Iris pigment epithelial cell (primary cell): ENCODE measurements around the gene SLC48A1.

Source experiments
- DNase-seq: peaks from one replicate; pipeline ENCODE4 v3.0.0-alpha.2; 2011; ENCODE audit warnings: low read depth

Gene SLC48A1

GRCh38 chr12:47744778-47745436 lies 28.1 kb upstream of the SLC48A1 start:
- no peak for DNase-seq

- no peak for DNase-seq
Measured at GRCh38 chr12:47745485-47746041, 27.5 kb upstream of the SLC48A1 start.

DNA sequence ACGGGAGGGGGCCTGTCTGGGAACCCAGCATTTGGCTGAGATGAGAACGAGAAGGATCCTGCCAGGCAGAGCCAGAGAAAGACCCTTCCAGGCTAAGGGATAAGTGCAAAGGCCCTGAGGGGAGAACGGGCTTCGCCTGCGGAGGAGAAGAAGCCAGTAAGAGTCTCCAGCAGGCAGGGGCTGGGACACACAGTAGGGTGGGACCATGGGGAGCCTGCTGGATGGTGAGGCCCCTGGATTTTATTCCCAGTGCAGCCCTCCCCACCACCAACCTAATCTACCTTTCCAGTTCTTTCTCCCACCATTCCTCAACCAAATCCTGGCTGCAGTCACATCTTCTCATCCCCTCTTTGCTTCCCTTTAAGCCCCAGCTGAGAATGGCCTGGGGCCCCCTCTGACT lies 27.0 kb upstream of the SLC48A1 start:
- DNase-seq: no peak

GRCh38 chr12:47746523-47746922 lies 26.5 kb upstream of the SLC48A1 start:
- DNase-seq: no peak

DNA sequence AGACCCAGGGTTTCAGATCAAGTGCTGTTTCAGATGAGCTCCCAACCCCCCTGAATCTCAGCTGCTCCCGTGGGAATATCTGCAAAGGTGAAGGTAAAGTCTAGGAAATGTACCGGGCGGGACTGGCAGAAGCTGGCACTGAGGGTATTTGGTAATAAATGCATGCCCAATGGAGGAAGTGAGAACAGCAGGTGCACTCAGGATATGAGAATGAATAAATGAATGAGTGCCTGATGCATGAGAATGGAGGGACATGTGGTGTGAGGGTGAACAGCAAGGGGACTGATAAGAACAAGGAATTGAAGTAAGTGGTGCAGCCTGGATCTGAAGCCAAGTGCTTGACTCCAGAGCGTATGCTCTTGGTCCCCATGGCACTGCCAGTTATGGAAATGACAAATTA lies 25.9 kb upstream of the SLC48A1 start:
- DNase-seq: no peak

- DNase-seq: no peak
Measured at GRCh38 chr12:47747596-47748506, 25.2 kb upstream of the SLC48A1 start.

DNA sequence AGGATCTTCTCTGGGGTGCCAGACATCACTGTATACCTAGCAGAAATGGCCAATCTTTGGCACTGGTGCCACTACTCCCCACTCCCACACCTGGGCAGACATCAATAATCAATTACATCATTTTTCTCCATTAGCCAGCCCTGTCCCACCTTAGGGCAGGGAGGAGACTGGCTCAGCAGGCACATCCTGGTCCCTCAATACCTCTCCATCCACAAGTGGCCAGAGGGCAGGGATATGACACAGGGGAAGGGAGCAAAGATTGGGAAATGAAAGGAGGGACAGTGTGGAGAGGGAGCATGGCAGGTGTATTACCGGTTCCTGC lies 24.6 kb upstream of the SLC48A1 start:
- no peak for DNase-seq

DNA sequence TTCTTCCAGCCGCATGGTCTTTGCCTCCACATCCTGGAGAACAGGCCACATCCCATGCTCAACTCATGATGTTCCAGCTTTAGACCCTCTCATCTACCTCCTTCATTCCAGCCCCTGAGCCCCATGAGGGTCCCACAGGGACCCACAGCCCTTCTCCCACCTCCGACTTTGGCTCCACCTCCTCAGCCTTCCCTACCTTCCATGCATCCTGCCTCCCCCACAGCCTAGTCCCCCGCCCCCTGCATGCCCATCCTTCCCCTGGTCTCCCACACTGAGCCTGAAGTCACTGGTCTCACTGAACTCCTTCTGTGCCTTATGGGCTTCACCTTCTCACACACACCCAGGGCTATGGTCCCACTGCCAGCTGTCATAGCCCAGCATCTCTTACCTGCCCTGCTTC lies 24.1 kb upstream of the SLC48A1 start:
- DNase-seq: no peak

DNA sequence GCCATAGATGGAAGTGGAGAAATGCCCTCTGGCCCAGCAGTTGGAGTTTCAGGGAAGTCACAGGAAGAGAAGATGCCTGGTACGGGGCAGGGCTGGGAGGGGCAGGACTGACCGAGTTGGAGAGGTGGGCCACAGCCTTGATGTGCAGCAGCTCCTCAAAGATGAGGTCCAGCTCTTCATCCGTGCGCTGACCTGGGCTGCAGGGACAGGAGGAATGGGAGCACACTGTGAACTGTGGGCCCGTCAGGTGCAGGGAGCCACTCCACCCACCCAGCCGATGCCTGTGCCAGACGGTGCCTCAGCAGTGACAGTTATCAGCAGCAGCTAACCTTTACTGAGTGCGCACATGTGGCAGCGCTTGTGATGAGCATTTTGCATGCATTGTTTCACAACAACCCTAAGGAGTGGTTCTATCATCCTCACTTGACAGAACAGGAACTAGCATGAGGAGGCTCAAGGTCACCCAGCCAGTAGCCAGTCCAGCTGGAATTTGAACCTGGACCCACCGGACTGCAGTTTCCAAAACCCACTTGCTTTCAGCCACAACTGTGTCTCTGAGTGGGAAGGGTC lies 22.7 kb upstream of the SLC48A1 start:
- no peak for DNase-seq

DNA sequence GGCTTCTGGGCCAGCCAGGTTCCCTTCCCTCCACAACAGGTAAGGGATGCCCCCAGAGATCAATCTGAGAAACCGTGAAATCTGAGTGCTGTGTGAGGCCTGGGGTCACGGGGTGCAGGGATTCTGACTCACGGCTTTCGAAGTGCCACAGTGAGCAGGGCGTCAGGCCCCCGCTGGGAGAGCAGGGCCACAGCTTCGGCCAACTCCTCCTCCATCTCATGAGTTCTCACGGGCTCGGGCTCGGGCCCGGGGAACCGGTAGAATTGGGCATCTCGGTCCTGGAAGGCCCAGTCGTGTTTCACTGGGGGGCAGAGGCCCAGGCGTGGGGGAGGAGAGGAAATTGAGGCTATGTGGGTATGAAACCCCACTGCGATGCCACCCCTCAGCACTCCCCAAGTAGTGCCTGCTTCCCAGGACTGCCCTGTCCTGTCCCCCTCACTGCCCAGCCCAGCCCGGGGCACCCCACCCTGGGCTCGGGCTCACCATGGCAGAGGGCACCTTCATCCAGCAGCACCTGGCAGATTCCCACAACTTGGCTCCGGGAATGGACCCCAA lies 22.0 kb upstream of the SLC48A1 start:
- no peak for DNase-seq

DNA sequence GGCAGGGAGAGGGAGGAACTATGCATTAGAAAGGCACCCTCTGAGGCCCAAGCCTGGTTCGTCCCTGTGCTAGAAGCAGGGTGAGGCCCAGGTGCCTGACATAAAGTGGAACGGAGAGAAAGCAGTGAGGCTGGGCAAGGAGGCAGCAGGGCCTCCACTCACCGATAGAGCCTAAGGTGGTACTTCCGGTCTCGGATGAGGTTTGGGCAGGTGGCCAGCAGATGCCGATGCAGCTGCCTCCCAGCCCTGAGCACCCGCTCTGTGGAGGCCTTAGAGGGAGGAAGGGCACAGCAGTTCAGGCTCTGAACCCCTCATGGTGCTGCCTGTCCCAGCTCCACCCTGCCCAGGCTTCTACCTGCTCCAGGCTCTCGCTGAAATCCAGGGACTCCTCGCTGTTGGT lies 21.5 kb upstream of the SLC48A1 start:
- no peak for DNase-seq

GRCh38 chr12:47752121-47752520 lies 20.9 kb upstream of the SLC48A1 start:
- no peak for DNase-seq

GRCh38 chr12:47752552-47752951 lies 20.5 kb upstream of the SLC48A1 start:
- peak; percentile 48 for DNase-seq

GRCh38 chr12:47753021-47754001 lies 19.7 kb upstream of the SLC48A1 start:
- DNase-seq: no peak

DNA sequence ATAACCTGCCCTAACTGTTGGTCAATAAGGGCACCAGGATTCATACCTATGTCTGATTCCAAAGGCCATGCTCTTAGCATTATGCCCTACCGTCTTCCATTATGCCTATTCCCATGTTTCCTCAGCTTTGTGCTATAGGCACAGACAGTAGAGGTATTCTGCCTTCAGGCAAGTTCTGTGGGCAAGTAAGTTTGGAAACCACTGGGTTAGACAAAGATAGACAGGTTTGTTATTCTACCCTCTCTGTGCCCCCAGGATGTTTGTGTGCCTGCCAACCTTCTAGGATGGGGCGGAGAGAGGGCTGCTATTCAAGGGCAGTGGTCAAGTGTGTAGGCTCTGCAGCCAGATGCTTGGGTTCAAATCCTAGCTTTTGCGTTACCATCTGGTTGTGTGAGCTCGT lies 18.9 kb upstream of the SLC48A1 start:
- no peak for DNase-seq

- DNase-seq: no peak
Measured at GRCh38 chr12:47754881-47755280, 18.2 kb upstream of the SLC48A1 start.

GRCh38 chr12:47755655-47756562 lies 17.1 kb upstream of the SLC48A1 start:
- DNase-seq: no peak

- DNase-seq: no peak
Measured at GRCh38 chr12:47757364-47757839, 15.6 kb upstream of the SLC48A1 start.

- DNase-seq: no peak
Measured at GRCh38 chr12:47757840-47758583, 15.0 kb upstream of the SLC48A1 start.

DNA sequence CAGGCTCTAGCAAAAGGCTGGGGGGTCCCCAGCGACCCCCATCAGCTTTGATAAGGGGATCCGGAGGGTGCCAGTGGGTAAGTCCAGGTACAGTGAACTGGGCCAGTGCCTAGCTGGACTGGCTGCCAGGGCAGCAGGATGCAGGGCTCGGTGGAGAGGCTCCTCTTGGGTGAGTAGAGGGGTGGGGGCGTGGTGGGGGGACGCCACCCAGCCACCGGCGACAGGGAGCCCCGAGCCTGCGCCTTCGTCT lies 14.5 kb upstream of the SLC48A1 start:
- no peak for DNase-seq
